HEK293T (cell line): ENCODE measurements around the gene LAMB2.

ENCODE experiments used
- BHLHE40 ChIP-seq: fragments of 450-650 bp; IDR thresholded peaks from 2 replicates; pipeline ENCODE4 v1.6.1; 2016; ENCODE audit warnings: mild to moderate bottlenecking, moderate library complexity, borderline replicate concordance
- CTBP1 ChIP-seq: fragments of 450-650 bp; IDR thresholded peaks from 2 replicates; pipeline ENCODE4 v1.6.1; 2016; ENCODE audit warnings: borderline replicate concordance
- FOXM1 ChIP-seq: fragments of 450-650 bp; IDR thresholded peaks from 2 replicates; pipeline ENCODE4 v1.6.1; 2017; ENCODE audit warnings: mild to moderate bottlenecking, borderline replicate concordance
- NFRKB ChIP-seq: fragments of 450-650 bp; IDR thresholded peaks from 2 replicates; pipeline ENCODE4 v1.6.1; 2016; ENCODE audit warnings: mild to moderate bottlenecking, moderate library complexity
- SUZ12 ChIP-seq: fragments of 450-650 bp; IDR thresholded peaks from 2 replicates; pipeline ENCODE4 v1.6.1; 2016; ENCODE audit warnings: mild to moderate bottlenecking

DNA sequence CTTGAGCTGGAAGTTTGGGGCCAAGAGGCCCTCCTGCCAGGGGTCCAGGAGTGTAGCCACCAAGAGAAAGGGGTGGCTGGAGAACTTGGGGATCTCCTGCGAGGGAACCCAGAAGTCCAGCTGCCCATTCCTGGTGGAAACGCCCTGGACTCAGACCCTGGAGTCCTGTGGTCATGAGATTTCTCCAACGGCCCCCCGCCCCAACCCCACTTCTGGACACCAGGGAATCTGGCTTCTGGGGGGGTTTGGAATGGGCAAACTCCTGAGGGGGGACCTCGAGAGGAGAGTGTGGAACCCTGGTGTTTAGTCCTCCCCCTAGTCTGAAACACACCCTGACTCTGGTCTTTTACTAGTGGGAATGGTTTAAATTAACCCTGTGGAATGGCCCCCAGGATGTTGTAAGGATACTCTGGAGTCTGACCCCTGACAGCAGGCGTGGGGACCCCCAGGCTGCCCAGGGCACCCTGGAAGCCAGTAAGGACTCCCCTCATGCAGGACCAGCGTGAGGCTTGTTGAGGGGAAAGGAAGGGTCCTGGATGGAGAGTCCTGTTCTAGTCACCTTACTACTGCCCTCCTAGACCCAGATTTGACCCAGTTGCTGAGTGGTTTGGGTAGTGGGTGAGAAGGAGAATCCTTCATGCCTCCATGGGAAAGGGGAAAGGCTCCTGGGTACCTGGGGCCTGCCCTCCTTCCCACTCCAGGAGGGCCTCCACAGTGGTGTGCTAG is 39.1 kb upstream of the LAMB2 start:
- no peak for TF ChIP-seq NFRKB
- no peak for TF ChIP-seq SUZ12
- TF ChIP-seq CTBP1, result no peak
- TF ChIP-seq BHLHE40, result no peak
- TF ChIP-seq FOXM1, result no peak
